OCI-LY1 (cell line): ENCODE results near the gene FTCD.

Source experiments
- H2AFZ ChIP-seq: fragments of 200-600 bp; sonication (generic), shearing (Covaris generic); 2 replicates; pipeline ENCODE4 v1.6.0; 2014; ENCODE audit warnings: antibody characterized with exemption, mild to moderate bottlenecking, low read length
- H3F3A ChIP-seq: fragments of 200-600 bp; sonication (generic), shearing (Covaris generic); 2 replicates; pipeline ENCODE4 v1.6.0; 2014; ENCODE audit warnings: mild to moderate bottlenecking, antibody characterized with exemption, low read length, moderate library complexity; ENCODE audit not compliant: insufficient read depth
- H3K27ac ChIP-seq: fragments of 200-600 bp; sonication (generic); 2 replicates; pipeline ENCODE4 v1.5.1; 2014; ENCODE audit warnings: low read length, mixed run types, mild to moderate bottlenecking, low read depth; ENCODE audit not compliant: poor library complexity, severe bottlenecking
- H3K27me3 ChIP-seq: fragments of 200-600 bp; sonication (generic); 2 replicates; pipeline ENCODE4 v1.6.0; 2014; ENCODE audit warnings: antibody characterized with exemption, mild to moderate bottlenecking, low read length, moderate library complexity; ENCODE audit not compliant: insufficient read depth
- H3K36me3 ChIP-seq: fragments of 200-600 bp; sonication (generic); 2 replicates; pipeline ENCODE4 v1.6.1; 2014; ENCODE audit warnings: mild to moderate bottlenecking, antibody characterized with exemption, low read length, moderate library complexity, mixed read lengths; ENCODE audit not compliant: insufficient read depth
- H3K4me1 ChIP-seq: fragments of 200-600 bp; sonication (generic); 2 replicates; pipeline ENCODE4 v1.5.1; 2014; ENCODE audit warnings: mild to moderate bottlenecking, low read length, moderate library complexity; ENCODE audit not compliant: insufficient read depth, severe bottlenecking
- H3K4me2 ChIP-seq: fragments of 200-600 bp; sonication (generic), shearing (Covaris generic); 2 replicates; pipeline ENCODE4 v1.6.1; 2014; ENCODE audit warnings: low read length
- H3K4me3 ChIP-seq: fragments of 200-600 bp; sonication (generic); 2 replicates; pipeline ENCODE4 v1.5.1; 2014; ENCODE audit warnings: low read length, low read depth, mild to moderate bottlenecking, mixed read lengths; ENCODE audit not compliant: poor library complexity, severe bottlenecking
- H3K79me2 ChIP-seq: fragments of 200-600 bp; shearing (Covaris generic); 2 replicates; pipeline ENCODE4 v1.6.1; 2016; ENCODE audit warnings: mixed run types, low read length, mixed read lengths; ENCODE audit not compliant: insufficient read depth
- H3K9ac ChIP-seq: fragments of 200-600 bp; sonication (generic), shearing (Covaris generic); 2 replicates; pipeline ENCODE4 v1.6.1; 2014; ENCODE audit warnings: mild to moderate bottlenecking, low read length, mixed read lengths
- H3K9me2 ChIP-seq: fragments of 200-600 bp; sonication (generic), shearing (Covaris generic); 2 replicates; pipeline ENCODE4 v1.6.1; 2014; ENCODE audit warnings: low read depth, mild to moderate bottlenecking, low read length, mixed read lengths
- H3K9me3 ChIP-seq: fragments of 200-600 bp; shearing (Covaris generic); 2 replicates; pipeline ENCODE4 v1.6.1; 2014; ENCODE audit warnings: low read length, mixed read lengths
- H4K20me1 ChIP-seq: fragments of 200-600 bp; sonication (generic), shearing (Covaris generic); 2 replicates; pipeline ENCODE4 v1.6.0; 2016; ENCODE audit warnings: mild to moderate bottlenecking, low read length; ENCODE audit not compliant: insufficient read depth
- EZH2 ChIP-seq: fragments of 200-600 bp; sonication (generic), shearing (Covaris generic); IDR thresholded peaks from 2 replicates; pipeline ENCODE4 v1.8.0; 2017; ENCODE audit warnings: borderline replicate concordance, mixed run types, mild to moderate bottlenecking, antibody characterized with exemption, low read length, moderate library complexity, mixed read lengths
- TF ChIP-seq, protein P1 (sequence below): fragments of 200-600 bp; sonication (generic), shearing (Covaris generic); IDR thresholded peaks from 2 replicates; pipeline ENCODE4 v1.5.1; 2017; ENCODE audit warnings: mild to moderate bottlenecking, antibody characterized with exemption, low read length, moderate library complexity, mixed read lengths

Gene FTCD

DNA sequence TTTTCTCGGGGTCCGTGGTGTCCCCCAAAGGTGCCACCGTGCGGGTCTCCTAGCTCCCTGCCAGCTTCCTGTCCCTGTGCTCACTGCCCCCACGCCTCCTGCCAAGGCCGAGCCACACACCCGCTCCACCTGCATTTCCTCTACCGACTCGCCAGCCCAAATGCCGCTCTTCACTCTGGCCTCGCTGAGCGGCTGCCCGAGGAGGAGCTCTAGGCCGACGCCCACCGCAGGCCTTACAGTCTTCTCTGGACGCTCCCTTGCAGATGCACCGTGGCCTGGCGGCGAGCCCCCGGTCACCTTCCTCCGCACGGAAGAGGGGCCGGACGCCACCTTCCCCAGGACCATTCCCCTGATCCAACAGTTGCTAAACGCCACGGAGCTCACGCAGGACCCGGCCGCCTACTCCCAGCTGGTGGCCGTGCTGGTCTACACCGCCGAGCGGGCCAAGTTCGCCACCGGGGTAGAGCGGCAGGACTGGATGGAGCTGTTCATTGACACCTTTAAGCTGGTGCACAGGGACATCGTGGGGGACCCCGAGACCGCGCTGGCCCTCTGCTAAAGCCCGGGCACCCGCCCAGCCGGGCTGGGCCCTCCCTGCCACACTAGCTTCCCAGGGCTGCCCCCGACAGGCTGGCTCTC lies 26.3 kb downstream of the FTCD start:
- H3F3A ChIP-seq = no peaks in the 10 kb centered on the region
- H3K9me2 ChIP-seq = no peaks in the 10 kb centered on the region
- H3K4me2 ChIP-seq = no peak overlapping the region
- H2AFZ ChIP-seq = no peak overlapping the region
- H3K79me2 ChIP-seq = no peaks in the 10 kb centered on the region
- H3K27ac ChIP-seq = no peak overlapping the region
- no peaks in the 10 kb centered on the region for H4K20me1 ChIP-seq
- H3K36me3 ChIP-seq = no peaks in the 10 kb centered on the region
- H3K27me3 ChIP-seq = no peaks in the 10 kb centered on the region
- H3K4me3 ChIP-seq = no peak overlapping the region
- TF ChIP-seq, protein P1, sequence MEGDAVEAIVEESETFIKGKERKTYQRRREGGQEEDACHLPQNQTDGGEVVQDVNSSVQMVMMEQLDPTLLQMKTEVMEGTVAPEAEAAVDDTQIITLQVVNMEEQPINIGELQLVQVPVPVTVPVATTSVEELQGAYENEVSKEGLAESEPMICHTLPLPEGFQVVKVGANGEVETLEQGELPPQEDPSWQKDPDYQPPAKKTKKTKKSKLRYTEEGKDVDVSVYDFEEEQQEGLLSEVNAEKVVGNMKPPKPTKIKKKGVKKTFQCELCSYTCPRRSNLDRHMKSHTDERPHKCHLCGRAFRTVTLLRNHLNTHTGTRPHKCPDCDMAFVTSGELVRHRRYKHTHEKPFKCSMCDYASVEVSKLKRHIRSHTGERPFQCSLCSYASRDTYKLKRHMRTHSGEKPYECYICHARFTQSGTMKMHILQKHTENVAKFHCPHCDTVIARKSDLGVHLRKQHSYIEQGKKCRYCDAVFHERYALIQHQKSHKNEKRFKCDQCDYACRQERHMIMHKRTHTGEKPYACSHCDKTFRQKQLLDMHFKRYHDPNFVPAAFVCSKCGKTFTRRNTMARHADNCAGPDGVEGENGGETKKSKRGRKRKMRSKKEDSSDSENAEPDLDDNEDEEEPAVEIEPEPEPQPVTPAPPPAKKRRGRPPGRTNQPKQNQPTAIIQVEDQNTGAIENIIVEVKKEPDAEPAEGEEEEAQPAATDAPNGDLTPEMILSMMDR = no peak
- no peak for TF ChIP-seq EZH2
- no peaks in the 10 kb centered on the region for H3K4me1 ChIP-seq
- H3K9ac ChIP-seq = no peak overlapping the region
- no peaks in the 10 kb centered on the region for H3K9me3 ChIP-seq

DNA sequence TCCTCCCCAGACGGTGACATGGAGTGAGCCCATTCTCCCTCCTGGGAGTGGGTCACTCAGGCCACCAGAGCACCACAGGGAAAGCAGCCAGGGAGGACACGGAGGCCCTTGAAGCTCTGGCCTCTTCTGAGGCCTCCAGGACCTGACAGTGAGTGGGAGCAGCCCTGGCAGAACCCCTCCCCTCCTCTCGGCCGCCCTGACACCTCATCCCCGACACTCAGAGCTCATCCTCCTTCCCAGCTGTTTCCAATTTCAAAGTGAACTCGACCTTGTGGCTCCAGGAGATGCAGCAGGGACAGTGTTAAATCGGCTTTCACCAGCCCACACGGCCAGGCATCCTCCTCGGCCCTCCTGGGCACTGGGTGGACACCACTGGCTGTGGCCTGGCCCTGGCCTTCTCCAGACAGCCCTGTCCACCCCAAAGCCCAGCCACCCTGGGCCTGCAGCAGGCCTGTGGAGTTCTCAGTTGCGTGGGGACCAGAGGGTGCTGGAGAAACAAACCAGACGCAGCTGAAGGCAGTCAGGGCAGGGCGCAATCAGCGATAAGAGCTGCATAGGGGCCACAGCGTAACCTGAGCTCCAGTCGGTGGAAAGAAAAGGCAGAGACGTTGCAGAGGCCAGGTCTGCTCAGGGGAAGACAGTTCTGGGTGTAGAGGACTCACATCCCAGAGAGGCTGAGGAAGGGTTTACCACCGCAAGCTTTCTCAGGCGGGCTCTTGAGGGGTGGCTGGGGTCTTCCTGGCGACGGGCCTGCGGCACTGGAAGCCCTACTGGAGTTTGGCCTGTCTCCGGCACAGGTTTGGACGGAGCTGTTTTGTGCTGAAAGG lies 27.1 kb downstream of the FTCD start:
- Histone ChIP-seq H3K79me2 (no peaks in the 10 kb centered on the region), H2AFZ (no peak overlapping the region), H3K27ac (no peak overlapping the region), H3K36me3 (no peaks in the 10 kb centered on the region), H3K4me3 (no peak overlapping the region), H3K9me3 (no peaks in the 10 kb centered on the region), H3K9me2 (no peaks in the 10 kb centered on the region), H3K9ac (no peak overlapping the region), H3K4me1 (no peaks in the 10 kb centered on the region), H3K4me2 (no peak overlapping the region), H3F3A (no peaks in the 10 kb centered on the region), H4K20me1 (no peaks in the 10 kb centered on the region), H3K27me3 (no peaks in the 10 kb centered on the region)
- TF ChIP-seq EZH2 = no peak
- TF ChIP-seq, protein P1 = no peak

DNA sequence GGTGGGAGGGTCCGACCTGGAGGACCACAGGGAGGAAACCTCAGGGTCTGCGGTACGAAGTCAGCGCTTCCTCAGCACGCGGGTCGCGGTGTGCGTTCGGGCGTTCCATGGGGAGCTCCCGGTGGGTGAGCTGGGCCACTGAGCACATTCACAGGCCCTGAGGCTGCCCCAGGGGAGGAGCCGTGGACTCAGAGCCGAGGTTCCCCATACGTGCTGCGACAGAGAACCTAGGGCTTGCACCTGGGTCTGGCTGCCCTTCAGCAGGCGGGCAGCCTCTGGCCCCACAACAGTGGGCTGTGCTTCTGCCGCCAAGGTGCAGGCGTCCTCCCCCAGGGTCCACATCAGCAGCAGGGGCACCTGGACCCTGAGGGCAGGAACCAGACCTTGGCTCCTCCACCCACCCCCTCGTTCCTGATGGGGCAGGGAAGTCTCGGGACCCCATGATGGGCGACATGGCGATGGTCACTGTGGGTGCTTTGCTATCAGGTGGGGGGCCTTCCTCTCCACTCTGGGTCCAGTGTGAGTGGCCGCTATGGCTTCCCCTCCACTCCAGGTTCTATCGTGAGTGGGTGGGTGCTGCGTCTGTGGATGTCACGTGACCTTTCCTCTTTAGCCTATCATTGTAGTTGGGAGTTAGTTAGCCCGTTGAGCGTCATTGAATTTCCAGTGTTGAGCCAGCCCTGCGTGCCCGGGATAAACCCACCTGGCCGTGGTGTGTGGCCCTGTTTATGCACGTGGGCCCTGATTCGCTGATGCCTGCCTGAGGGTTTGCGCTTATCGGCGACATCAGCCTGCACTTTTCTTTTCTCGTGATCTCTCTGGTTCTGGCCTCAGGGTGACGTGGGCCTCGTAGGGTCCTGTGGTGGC lies 27.9 kb downstream of the FTCD start:
- H4K20me1 ChIP-seq = no peaks in the 10 kb centered on the region
- no peak for TF ChIP-seq EZH2
- TF ChIP-seq, protein P1 = no peak
- no peak overlapping the region for H3K27ac ChIP-seq

More for the DNA sequence above, 27.9 kb downstream of the FTCD start:
- H3K36me3 ChIP-seq = no peaks in the 10 kb centered on the region
- no peaks in the 10 kb centered on the region for H3K9me2 ChIP-seq
- H3K4me1 ChIP-seq = no peaks in the 10 kb centered on the region
- H3K79me2 ChIP-seq = no peaks in the 10 kb centered on the region
- no peaks in the 10 kb centered on the region for H3K27me3 ChIP-seq
- no peak overlapping the region for H2AFZ ChIP-seq
- no peaks in the 10 kb centered on the region for H3K9me3 ChIP-seq
- no peak overlapping the region for H3K4me2 ChIP-seq
- no peak overlapping the region for H3K4me3 ChIP-seq
- no peak overlapping the region for H3K9ac ChIP-seq
- H3F3A ChIP-seq = no peaks in the 10 kb centered on the region
